NCI-H2107 (cell line): ENCODE results near the gene COL5A1.

ENCODE experiments used
- DNase-seq: peaks from one replicate; lab custom pipeline; 2025; lab: John Stamatoyannopoulos, UW

The COL5A1 gene

DNA sequence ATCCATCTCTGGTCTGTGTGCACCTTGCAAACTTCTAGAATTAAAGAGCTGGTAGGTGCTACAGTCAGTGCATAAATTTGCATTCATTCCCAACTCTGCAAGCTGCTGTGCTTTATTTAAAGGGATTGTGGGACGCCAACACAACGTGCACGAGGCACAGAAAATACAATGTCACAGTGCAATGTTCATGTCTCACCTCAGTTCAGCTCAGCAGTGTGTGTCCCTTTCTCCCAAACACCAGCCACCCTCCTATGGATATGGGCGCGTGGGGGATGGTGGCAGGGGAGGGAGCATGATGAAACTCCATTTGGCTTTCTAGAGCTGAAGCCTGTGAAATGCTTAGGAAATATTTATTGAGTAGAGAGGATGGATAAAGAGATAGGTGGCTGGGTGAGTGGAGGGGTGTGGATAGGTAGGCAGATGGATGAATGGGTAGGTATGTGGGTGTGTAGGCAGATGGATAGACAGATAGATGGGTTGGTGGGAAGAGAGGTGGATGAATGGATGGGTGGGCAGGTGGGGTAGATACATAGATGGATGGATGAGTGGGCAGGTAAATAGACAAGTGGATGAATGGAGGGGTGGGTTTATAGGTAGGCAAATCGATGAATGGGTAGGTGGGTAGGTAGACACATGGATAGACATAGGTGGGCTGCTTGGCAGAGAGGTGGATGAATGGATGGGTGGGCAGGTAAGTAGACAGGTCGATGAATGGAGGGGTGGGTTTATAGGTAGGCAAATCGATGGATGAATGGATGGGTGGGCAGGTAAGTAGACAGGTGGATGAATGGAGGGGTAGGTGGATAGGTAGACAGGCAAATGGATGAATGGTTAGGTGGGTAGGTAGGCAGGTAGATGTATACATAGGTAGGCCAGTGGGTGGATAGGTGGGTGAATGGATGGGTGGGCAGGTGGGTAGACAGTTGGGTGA, 146.3 kb downstream of the COL5A1 start:
- no peak for DNase-seq

DNA sequence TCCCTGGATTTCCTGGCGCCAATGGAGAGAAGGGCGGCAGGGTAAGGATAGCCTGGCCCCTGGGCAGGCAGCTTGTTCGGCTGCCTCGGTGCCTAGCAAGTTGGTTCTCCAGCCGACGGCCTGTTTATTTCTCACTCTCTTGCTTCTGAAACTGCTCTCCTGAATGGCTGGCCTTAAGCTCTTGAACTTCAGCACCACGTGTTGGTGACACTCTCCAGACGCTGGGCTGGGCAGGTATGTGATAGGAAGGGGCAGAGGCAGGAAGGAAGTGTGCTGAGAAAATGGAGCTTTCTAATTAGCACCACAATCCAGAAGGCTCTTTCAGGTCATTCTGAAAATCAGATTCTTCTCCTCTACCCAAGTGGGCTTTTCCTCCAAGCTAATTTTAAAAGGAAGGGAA, 147.6 kb downstream of the COL5A1 start:
- DNase-seq, result no peak

DNA sequence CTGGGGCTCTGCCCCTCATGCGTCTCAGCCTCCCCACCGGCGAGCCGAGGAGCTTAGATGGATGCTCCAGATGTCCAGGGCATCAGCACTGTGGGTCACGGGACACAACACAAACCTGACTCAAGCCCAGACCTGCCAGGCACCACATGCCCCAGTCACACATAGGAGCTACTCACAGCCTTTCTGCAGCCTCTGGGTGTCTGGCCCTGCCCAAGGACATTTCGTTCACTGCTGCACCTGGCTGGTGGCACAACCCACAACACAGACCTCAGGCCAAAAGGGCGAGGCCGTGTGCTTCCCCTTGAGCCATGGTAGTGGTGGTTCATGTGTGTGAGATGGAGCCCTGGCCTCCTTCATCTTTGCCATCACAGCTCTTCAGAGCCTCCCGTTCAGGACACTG, 149.4 kb downstream of the COL5A1 start:
- DNase-seq, result no peak

DNA sequence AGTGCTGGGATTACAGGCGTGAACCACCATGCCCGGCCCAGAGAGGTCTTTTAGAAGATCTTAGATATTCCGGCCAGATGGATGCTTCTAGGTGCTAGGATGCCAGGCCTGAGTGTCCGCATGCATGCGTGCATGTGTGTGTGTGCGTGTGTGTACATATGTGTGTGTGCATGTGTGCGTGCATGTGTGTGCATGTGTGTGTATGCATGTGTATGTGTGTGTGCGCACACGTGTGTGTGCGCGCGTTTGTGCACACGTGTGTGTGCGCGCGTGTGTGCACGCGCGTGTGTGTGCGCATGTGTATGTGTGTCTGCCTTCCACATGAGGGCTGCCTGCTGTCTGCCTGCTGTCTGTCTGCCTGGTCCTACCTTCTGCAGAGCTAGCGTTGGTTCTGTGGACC, 151.0 kb downstream of the COL5A1 start:
- no peak for DNase-seq

DNA sequence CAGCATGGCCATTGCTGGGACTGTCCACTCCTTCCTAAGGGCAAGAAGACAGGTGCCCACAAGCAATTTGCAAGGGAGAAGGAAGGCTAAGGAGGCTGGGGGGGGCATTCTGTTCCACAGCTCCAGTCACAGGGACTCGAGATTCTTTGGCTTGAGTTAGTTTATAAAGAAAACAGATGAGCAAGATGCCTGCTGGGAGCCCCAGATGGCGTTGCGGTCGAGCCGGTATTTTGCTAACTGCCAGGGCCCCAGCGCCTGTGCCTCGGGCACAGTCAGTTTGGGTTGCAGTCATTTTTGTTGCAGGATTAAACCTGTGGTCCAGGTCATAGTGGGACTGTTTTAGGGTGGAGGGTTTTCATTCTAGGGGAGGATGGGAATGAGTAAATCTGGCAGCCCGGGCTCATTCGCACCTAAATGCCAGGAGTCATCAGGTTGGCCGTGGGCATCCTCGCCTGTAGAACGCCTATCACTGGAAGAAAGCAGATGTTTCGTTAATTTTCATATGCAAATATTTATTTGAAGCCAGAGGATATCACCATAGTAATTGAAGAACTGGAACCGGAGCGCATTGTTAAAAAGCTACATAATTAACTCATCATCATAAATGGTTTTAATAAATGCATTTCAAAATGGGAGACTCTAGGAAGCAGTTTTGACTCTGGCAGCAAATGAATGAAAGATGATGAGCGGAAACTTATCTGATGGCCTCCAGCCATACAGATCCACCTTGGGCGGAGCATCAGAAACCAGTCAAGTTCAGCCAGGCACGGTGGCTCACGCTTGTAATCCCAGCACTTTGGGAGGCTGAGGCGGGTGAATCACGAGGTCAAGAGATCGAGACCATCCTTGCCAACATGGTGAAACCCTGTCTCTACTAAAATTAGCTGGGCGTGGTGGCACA, 151.9 kb downstream of the COL5A1 start:
- no peak for DNase-seq

DNA sequence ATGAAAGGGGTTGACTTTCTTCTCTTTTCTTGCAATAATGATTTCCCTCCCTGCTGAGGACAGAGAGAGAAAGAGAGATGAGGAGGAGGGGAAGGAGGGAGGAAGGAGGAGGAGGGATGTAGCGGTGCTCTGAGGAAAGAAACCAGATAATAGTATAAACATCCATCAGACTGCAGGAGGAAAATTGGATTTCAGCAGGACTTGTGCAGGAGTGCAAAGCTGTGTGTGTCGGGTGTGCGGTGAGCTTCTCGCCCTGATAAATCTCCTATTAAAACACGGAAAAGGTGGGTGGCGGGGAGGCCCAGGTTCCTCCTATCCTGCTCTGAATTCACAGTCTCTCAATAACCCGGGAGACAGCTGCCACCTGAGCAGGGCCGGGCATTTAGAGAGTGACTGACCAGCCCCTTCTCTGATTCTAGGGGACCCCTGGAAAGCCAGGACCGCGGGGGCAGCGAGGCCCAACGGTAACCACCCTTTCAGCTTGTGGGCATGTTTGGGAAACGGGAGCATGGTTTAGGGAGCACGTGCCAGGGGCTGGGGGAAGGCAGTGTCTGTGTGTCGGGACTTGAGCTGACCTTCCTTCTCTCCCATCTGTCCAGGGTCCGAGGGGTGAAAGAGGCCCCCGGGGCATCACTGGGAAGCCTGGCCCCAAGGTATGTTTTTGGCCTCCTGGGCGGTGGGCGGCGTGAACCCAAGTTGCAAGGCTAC, 153.2 kb downstream of the COL5A1 start:
- no peak for DNase-seq

DNA sequence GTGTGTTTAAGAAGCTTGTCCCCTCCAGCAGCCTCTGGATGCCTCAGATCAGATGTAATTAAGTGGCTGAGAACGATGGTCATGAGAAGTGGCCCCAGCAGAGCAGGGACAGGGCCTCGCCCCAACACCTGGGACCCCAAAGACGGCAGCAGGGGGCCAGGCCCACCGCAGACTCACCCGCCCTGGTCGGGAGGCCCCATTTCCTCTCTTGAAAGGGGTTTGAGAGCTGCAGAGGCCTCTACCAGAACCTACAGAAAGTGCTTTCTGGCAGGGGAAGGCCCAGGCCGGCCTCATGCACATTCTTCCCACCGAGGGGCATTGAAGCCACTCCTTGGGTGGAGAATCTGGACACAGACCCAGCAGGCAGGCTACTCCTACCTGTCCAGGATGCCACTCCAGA, 153.8 kb downstream of the COL5A1 start:
- no peak for DNase-seq

DNA sequence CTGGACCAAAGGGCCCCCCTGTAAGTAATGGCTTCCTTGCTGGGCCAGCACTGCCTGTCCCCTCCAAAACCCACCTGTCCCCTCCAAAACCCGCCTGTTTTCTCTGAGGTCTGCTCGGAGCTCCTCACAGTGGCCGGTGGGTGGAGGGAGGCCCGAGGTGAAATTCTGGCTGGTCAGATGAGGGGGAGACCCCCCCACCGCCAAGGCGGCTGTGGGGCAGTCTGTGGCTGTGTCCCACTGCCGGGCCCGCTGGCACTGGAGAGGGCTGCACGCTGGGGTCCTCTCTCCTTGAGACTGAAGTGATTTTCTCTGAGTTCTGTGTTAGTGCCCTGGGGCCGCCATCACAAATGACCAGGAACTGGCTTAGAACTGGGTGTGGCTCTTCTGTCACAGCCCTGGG, 155.3 kb downstream of the COL5A1 start:
- no peak for DNase-seq

DNA sequence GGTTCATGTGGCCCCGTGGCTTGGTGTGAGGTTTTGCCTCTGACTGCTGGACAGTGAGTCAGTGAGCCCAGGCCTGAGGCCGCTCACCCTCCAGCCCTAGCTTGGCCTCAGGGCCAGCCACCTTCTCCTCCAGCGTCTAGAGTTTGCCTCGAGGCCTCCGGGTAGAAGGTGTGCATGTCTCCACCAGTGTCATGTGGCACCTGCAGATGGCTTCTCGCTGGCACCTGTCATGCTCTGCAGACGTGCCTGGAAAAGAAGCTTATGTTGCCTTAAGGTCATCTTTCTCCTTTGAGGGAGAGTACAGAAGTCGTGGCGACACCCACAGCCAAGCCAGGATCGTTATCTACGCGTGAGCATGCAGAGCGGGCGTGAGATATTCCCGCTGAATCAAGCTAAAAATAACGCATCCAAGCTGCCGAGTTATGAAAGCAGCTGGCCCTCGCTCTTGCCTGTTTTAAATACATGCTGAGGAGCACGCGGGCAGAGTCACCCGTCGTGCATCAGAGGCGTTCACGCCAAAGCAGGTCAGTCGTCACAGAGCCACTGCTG, 159.3 kb downstream of the COL5A1 start:
- no peak for DNase-seq

DNA sequence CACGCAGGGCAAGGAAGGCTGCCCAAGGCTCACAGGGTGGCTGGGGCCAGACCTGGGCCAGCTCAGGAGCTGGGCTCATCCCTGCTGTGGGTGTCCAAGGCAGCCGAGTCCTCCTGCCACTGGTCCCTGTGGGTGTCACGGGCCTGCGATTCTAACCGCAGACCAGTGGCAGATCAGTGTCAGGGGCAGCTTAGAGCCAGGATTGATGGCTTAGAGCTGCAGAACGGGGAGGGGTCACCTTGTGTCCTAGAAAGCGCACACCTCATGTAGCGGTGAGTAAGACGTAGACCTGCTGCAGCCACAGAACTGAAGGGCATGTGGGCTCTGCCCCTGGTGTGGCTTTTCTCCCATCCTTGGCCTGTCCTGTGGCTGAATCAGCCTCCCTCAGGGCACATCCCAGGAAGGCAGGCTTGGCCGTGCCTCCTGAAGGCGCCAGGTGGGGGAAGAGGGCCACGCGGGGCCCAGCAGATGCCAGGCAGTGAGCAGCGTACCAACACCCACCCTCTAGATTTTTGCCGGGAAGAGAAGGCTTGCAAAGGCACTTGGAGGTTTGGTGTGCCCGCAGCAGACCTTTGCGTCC, 160.7 kb downstream of the COL5A1 start:
- no peak for DNase-seq

DNA sequence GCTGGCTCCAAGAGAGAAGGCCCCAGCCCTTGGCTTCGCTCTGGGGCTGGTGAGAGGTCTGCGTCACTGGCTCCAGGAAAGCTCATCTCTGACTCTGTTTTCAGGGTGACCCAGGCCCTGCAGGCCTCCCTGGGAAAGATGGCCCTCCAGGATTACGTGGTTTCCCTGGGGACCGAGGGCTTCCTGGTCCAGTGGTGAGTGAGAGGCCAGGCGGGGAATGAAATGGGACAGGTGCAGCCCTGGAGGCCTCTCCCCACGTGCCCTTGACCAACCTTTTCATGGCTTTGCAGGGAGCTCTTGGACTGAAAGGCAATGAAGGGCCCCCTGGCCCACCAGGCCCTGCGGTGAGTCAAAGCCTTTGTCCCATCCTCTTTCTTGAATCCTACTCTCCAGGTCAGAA, 163.3 kb downstream of the COL5A1 start:
- no peak for DNase-seq

DNA sequence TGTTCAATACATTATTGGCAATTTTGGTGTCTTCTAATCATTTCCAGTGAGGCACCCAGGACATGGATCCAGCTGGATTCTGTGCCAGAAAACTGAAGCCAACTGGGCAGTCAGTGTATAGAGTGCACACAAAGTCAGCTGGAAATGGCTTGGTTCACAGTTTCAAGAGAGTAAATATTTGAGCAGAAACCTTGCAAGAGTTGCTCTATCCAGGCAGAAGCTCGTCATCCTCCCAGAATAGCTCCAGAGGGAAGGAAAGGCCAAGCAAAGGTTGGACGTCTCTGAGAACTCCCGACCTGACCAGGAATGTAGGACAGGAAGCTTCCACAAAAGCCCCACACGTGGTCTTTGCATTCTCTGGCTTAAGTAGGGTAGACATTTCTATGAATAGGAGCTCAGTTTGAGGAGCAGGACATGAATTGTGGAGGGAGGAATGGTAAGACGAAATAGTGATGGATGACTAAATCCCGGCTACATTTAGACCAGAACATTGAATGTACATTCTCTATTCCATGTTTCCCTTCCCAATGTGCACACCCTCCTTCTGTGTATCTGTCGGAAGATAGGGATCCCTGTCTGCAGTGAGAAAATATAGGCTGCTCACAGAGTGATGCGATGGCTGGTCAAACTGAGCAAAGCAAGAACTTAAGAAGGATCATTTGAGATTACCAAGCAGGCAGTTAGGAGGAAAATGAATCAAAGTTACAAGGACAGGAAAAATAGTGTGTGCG, 166.3 kb downstream of the COL5A1 start:
- no peak for DNase-seq

DNA sequence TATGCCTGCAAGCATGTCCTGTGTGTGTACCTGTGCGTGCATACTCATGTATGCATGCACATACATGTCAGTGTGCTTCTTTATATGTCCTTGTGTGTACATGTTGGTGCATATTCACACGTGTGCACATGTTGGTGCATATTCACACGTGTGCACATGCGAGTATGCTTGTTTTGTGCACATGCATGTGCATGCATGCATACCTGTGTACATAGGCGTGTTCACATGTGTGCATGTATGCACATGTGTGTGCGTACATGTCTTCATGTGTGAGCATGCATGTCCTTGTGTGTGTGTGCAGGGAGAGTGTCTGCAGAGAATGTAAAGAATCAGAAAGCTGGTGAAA, 166.8 kb downstream of the COL5A1 start:
- DNase-seq, result no peak

DNA sequence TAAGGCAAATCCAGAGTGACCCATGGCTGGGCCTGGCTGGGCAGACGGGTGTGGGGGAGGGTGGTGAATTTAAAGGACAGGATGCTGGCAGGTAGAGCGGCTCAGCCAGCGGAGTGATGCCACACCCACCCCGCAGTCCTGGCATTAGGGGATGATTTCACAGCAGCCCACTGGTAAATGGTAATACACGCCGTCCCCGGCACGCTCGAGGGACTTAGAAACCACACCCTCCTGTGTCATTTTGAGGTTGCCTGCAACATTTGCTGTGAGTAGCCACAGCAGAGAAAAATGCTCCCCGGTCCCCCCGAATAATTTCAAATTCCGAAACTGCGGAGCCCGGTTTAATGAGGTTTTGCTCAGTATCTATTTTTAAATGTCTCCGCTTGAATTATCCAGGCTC, 167.7 kb downstream of the COL5A1 start:
- DNase-seq, result no peak

DNA sequence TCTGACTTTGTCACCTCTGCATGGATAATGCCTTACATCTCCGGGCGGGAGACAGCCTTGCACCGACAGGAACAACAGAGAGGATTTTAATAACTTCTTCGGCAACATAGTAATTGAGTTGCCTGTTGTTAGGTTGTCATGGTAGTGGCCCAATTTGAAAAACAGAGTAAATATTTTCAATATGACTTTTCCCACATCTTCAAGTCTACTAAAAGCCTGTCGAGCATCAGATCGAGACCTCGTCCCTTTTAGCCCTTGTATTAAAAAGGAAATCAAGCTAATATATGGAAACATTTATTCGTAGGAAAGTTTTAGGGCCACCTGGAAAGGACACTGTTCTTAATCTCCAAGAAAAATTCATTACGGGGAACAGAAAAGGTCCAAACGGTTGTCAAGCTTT, 168.2 kb downstream of the COL5A1 start:
- no peak for DNase-seq

DNA sequence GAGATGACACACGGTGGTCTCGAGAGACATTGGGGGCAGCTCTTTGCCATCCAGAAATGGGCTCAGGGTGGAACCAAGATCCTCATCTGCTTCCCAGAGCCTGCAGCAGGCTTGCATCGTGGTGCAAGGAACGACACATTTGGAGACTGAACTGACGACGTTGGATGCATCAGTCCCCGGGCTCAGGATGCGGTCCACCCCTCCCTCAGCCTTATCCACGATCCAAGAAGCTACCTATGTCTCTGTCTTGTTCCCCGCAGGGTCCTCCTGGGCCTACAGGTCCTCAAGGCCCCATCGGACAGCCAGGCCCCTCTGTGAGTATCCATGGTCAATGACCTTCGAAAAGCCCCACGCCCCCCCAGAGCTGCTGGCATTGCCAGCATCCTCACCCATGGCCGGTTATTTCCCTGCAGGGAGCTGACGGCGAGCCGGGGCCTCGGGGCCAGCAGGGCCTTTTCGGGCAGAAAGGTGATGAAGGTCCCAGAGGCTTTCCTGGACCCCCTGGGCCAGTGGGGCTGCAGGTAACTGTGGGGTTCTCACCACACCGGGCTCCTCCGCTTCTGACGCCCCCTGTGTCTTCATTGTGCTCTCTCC, 169.6 kb downstream of the COL5A1 start:
- no peak for DNase-seq

DNA sequence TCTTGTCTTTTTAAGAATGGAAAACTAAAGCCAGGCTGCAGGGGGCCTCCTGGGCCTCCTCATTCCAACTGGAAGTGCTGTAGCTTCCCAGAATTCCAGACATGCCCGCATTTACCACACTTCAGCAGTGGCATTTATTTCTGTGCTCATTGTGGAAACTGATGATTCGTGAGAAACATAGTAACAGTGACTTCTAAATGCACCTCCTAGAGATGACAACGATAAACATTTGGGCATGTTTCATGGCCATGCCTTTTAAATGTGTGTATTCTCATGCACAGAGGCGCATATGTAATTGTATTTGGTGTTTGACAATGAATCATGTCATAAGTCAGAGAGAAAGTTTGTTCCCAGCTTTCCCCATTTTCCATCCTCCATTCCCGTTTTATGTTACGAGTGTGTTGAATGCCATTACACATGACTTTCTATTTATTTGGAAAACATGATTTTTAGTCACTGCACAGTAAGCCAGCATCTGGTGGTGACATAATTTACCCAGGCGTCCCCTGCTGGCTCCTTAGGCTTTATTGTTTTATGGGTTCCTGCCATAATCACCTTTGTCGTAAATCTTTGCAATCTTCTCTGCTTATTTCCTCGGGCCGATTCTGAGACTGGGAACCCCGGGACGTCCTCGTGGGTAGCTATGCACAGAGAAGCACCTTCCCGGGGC, 170.2 kb downstream of the COL5A1 start:
- DNase-seq, result no peak

DNA sequence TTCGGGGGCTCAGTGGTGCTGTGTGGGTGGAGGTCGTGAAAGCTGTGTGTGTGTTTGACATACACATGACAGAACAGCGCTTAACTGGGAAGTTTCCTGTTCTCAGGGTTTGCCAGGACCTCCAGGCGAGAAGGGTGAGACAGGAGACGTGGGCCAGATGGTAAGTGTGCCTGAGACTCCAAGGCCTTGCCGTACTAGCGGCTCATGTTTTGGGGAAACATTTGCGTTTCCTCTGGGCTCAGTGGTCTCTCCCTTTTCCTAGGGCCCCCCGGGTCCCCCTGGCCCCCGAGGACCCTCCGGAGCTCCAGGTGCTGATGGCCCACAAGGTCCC, 170.7 kb downstream of the COL5A1 start:
- no peak for DNase-seq

DNA sequence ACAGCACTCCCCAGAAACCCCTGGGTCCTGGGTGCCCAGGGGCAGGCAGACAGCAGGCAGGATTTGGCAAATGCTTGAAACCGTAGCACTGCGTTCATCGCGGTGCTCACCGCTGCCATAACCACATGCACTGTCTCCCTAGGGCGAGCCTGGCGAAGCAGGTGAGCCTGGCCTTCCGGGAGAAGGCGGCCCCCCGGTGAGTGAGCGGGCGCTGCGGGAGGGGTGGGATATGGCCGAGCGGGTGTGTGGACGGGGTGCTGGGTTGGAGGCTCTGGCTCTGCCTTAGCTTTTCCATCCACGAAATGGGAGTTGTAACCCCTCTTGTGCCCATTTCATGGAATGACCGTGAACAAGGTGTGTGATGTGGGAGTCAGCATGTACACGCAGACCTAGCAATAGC, 172.2 kb downstream of the COL5A1 start:
- no peak for DNase-seq

DNA sequence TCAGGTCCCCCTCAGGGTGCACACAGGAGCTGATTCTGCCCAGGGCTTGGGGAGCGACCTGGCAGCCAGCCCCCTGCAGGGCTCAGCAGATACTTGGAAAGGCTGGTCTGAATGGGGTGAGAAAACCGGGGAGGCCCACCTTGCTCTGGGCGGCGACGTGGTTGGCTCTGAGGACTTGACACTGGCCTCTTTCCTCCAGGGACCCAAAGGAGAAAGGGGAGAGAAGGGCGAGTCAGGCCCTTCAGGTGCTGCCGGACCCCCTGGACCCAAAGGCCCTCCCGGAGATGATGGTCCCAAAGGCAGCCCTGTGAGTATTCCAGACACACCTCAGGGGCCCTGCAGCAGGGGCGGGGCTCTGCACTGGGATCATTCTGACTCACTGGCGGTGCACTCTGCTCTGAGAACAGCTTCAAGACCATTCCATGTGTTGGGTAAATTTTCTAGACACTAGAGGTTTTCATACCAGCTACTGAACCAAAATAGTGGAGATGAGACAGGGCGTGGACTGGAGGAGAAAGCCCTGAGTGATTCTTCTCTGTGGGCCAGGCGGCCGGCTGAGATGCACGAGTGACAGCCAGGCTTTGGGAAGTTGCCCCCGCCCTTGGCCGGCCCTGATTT, 173.1 kb downstream of the COL5A1 start:
- no peak for DNase-seq
